Measurements from ENCODE around the gene SDCBP2.

SDCBP2 gene

DNA sequence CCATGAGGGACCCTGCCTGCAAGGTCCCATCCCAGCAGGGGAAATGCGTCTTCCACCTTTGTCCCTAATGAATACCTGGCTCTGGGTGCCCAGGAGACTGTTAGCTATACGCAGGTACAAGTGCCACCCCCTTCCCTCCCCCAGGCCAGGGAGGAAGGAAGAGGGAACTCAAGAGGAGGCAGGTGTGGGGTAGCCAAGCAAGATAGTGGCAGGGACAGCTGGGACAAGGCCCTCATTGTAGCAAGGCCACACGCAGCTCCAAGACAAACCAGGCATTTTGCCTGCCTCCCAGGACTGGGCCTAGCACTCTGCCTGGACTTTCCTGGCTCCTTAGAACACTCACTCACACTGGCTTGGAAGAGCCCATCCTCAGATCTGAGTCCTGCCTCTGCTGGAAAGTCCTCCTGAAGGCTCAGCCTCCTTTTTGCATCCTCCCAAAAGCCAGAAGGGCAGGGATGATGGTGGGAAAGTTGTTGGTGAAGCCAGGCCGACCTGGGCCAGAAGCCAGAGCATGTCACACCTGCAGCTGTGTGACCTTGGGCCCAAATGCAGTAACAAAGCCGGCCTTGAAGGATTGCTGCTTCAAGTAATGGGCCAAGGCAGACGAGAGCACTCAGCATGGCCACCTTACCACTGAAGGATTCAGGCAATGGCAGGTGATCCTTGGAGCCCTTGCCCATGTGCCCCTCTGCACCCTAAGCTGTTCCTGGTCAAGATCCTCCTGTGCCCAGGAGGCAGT, 35.1 kb downstream of the SDCBP2 start:
- no peak for DNase-seq

DNA sequence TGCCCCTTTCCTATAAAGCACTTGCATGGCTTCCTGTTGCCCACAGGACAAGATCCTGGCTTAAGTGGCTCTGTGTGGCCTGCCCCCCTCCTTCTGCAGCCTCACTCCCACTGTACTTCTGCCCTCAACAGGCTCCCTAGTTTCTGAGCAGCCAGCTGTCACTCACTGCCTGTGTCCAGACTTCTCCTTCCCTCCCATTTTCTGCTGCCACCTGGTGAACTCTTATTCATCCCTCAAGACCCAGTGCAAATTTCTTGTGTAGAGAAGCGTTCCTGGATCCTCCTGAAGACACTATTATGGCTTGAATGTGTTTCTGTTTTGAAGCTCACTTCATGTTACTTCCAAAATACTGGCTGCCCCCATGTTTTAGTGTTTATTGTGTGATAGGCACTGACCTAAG, 36.3 kb downstream of the SDCBP2 start:
- DNase-seq = no peak

DNA sequence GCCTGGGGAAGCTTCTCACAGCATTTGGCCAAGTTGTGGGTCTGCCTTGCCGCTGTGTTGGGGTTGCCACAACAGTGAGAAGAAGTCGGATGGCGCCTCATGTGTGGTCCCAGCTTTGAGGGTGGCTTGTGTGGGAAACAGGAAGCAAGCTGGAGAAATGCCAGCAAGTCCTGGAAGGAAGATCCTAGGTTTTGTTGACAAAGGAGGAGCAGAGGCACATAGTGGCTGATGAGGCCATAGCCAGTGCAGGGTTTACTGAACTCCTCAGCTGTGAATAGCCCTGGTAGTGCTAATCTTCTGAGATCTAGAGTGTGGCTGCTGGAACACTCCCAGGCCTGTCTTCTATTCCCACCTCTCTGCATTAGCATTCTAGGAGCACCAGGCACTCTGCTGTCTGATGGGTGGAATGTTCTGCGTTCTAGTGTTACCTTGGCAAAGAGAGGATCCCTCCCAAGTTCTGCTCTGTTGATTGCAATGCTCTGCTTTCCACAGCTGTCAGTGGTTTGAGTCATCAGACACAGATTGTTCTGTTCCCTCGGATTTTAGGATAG, 37.7 kb downstream of the SDCBP2 start:
- DNase-seq = no peak

DNA sequence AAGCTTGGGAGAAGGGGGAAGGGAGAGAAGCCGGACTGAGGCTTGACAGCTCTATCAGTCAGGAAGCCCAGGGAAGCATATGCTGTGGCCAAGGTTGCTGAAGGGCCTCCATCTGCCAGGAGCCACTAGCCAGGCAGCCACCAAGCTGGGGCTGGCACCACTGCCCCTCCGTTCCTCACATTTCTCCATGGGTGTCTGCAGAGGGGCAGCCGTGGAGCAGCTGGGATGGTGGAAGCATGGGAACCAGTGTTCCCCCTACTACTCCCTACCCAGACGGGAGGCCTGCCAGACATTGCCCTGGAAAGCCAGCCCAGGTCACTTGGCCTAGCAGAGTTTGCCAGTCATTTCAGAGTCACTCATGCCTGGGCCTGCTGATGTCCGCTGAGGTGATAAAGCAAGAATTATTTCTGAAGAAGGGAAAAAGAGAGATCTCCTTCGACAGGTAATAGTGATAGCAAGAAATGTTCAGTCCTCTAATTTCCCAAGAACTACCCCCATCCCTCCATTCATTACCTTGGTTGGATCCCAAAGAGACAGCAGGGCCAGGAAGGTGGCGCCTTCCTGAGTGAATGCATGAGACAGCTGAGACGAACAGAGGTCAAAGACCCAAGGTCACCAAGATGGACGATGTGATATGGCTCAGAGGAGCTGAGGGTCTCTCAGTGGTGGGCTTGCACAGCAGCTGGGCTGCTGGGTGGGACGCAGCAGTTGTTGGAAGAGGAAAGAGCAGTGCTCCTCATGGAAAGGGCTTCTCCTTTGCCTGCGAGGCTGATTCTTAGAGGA, 41.0 kb downstream of the SDCBP2 start:
- DNase-seq = no peak

DNA sequence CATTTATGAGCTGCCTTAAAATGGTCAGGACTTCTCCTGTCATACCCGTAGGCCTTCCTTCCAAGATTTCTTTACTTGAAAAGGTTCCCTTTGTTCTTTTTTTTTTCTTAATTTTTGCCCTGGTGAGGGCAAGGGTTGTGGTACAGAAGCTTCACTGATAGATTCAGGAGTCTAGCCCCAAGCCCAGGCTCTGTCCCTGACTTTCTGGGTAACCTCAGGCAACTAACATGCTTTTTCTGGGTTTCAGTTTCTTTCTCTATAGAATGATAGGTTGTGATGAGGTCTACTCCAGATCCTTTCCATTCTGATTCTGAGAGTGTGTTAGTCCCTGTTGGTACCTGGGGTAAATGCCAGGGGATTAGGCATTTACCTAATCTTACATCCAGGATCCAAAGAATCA, 41.6 kb downstream of the SDCBP2 start:
- DNase-seq = peak; percentile 7

DNA sequence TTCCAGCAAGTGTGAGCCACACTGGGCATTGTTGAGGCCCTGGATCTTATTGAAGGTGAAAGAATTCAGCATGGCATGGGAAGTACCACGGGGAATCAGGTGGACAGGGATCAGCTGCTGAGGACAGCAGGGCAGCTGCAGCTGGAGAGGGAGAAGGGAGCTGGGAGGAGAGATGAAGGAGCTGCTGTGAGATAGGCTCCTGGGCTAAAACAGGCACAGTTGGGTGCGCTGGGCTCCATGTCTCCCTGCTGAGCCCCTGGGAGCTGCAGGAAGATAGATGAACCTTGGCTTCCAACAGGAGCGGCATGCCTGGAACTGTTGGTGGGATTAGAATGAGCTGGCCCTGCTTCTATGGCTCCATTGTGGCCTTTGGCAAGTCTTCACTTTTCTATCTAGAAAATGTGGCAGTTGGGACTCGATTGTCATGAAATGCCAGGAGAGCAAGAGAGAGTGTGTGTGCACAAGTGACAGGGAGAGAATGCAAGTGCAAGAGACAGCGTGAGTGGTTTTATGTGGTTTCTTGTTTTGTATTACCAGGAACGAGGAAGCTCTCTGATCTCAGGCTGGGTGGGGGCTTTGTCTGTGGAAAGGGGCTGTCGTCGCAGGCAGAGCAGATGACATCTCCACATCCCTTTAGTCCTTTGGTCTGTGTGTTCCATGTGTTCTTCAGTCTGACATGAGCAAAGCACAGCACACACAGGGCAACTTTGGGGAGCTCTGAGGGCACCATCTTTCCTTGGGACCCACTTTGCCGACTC, 42.5 kb downstream of the SDCBP2 start:
- peak; percentile 36 for DNase-seq

DNA sequence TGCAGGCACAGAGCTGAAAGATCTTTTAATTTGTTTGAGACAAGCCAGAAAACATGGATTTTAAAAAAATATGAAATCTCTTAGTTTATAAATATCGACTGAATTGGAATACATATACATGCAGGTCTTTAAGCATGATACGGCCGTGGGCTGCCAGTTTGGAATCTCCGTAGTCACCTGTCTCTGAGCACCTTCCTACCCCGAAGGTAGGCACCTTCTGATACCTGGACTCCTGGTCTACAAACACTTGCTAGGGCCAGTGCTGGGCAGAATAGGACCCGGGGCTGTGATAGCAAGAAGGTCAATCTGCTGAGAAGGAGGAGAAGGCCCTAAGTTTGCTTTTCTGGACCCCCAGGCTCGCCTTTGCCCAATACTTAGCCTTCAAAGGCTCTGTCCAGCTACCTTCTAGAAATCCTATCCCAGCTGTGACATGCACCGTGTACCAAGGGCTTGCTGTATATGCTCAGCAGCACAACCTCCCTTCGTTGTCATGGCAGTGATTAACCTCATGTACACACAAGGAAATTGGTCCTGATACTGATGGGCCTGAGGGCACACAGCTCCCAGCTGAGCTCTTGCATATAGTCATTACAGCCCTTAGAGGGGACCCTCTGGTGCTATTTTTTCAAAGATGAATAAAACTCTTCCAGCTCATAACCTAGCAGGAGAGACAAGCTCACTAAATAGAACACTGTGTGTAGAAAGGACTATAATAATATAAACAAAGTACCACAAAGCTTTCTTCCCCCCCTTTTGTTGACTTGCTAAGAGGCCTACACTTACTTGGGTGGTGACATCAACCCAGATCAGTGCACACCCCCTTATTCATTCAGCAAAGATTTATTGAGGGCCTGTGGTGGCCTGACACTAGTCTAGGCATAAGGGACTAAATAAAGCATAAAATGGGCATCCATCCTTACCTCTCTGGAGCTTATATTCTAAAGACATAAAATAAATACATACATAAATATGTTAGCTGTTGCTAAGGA, 45.1 kb downstream of the SDCBP2 start:
- DNase-seq = no peak

DNA sequence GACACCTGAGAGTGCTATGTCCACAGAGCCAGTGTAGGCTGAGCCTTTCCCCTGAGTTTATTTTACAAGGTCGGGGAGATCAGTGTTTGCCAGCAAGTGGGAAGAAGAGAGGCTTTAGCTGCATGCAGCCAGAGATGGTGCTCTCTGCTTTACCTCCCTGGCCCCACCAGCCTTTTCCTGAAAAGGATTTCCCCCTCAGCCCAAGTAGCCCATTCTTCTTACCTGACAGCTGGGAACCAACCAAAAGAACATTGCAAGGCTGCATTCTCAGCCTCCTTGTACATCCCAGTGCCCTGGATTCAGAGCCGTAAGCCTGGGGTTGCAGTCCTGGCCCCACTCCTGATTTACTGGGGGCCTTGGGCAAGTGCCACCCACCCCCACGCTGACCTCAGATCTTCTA, 46.0 kb downstream of the SDCBP2 start:
- no peak for DNase-seq

DNA sequence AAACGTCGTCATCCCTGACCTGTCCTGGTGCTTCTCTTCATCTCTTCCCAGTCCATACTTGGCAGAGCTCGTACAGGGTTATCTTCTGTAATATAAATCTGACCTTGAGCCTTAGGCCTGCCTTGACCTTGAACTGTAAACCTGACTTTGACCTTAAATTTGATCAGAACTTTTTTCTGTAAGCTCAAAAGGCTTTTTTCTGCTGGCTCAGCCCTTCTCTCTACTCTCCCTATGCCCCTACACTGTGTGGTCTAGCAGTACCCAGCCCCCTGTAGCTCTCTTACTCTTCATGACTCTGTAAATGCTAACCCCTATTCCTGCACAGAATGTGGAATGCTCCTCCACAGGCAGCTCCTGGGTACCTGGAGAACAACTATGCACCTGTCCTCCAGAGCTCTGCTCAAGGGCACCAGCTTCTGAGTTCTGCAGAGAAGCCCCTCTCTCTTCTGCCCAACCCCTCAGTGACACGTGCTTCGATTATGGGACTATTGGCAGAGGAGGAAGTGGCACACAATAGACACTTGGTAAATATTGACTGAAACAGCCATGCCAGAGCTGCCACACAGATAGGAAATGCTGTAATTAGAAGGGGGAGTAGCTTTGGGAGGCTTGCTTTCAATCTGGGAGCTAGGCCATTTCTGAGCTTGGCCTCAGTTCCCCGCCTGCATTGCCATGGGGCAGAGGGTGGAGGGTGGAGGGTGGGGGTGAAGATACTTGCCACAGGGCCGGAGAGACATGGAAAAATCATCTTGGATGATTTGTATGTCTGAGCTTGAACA, 47.5 kb downstream of the SDCBP2 start:
- no peak for DNase-seq

DNA sequence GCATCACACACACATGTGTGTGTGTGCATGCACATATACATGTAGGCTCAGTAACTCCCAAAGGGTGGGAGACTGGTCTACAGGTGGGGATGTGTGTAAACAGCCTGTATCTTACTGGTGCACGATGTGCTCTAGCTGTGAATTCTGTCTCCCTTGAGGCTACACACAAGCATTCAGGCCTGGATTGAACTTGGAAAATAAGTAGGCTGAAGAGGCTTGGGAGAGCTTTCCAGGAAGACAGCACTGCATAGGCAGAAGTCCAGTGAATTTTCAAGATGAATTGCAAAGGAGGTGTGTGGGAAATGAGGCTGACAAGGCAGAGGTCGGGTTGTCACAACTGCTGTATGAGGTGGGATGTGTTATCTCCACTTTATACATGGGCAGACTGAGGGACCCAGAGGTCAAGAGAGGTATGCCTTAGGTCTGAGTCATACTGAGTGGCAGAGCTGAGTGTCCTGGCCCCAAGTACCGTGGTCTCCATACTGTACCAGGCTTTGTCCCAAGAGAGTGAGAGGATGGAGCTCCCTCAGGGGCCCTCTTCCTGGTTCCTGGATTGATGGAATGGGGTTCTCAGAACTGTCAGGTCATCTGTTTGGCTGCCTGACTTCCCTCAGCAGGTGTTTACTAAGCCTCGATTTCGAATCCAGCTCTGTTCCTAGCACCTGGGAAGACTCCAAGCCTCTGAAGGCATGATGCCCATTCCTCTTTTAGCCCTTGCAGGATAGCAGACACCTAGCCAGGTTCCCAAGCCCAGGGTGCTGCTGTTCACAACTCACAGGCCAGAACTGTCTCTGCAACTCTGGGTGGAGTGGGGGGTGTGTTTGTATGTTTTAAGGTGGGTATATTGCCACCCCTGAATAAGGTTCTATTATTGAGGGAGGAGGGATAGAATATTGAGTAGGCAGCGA, 48.5 kb downstream of the SDCBP2 start:
- no peak for DNase-seq

DNA sequence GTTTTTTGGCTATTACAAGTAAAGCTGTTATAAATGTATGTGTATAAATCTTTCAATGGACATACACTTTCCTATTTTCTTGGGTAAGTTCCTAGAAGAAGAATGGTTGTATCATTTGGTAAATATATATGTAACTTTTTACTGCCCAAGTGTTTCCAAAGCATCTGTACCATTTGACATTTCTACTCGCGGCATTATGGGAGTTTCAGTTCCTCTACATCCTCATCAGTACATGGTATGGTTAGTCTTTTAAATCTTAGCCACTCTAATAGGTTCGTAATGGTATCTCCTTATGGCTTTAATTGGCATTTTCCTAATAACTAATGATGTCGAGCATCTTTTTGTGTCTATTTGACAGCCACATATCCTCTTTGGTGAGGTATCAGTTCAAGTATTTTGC, 49.9 kb downstream of the SDCBP2 start:
- DNase-seq = no peak

DNA sequence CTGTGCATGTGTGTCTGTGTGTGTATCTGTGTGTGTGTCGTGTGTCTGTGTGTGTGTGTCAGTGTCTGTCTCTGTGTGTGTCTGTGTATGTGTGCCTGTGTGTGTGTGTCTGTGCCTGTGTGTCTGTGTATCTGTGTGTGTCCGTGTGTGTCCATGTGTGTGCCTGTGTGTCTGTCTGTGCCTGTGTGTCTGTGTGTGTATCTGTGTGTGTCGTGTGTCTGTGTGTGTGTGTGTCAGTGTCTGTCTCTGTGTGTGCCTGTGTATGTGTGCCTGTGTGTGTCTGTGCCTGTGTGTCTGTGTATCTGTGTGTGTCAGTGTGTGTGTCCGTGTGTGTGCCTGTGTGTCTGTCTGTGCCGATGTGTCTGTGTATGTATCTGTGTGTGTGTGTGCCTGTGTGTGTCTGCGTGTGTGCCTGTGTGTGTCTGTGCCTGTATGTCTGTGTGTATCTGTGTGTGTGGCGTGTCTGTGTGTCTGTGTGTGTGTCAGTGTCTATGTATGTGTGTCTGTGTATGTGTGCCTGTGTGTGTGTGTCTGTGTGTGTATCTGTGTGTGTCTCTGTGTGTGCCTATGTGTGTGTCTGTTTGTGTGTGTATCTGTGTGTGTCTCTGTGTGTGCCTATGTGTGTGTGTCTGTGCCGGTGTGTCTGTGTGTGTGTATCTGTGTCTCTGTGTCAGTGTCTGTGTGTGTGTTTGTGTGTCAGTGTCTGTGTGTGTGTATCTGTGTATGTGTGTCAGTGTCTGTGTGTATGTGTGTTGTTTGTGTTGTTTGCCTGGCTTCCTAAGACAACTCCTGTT, 51.2 kb downstream of the SDCBP2 start:
- no peak for DNase-seq

DNA sequence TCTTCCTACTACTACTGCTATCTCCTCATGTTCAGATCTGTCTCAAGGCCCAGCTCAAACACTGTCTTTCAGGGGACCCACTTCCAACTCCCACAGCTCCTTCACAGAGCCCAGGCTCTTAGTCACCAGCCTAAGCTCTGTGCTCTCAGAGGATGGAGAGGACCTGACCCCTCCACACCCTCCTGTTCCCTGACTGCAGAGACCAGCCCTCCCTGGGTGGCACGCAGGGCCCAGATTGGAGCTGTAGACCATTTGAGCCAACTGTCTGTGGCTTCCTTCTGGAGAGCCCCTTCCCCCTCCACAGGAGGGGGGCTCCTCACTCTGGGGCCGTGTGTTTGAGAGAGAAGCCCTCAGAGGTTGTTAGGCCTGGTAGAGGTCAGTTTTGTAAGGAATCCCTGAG, 53.0 kb downstream of the SDCBP2 start:
- DNase-seq = no peak

DNA sequence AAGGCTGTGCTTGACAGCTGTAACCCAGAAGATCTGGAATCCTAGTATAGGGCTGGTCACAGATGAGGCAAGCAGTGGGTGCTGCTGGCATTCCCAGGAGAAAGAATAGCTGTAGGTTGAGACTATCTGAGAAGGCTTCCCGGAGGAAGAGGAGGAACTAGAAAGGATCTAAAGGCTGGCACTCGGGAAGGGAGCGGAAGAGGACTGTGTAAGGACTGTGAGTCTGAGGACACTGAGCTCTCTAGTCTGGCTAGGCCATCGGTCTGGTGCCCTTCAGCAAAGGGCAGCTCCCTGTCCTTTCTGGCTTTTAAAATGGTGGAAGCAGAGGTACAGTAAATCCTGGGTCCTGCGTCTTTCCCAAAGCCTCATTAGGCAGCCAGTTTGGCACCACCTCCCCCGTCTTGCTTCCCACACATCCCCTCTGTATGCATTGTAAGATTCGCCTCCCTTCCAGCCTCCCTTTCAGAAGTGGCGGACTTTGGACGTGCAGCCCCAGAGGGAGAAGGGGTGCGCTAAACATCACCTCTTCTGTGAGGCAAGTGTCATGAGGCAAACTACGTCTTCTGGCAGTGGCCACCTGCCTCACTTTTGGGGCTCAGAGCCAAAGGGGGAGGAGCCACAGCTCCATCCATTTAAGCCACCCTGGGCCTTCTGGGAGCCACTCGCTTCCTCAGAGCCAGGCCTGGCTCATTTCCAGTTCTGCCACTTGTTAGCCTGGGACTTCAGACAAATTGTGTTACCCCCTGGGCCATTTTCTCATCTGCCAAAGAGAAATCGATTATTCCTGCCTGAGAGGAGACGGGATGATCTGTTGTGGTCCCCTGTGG, 54.2 kb downstream of the SDCBP2 start:
- no peak for DNase-seq

DNA sequence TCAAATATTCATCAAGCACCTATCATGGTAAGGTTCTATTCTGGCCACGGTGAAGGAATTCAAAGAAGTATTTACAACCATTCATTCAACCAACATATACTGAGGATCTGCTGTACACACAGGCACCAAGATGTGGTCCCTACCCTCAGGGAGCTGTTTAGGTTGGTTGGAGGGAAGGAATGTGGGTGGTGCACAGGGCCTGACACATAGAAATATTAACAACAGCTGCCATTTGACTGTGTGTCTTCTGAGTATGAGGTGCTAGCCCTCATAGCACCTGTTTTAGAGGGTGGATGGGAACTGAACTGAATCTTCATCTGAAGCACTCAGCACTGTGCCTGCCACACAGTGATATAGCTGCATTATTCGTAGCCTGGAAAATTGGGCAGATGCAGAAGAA, 55.6 kb downstream of the SDCBP2 start:
- DNase-seq = no peak

DNA sequence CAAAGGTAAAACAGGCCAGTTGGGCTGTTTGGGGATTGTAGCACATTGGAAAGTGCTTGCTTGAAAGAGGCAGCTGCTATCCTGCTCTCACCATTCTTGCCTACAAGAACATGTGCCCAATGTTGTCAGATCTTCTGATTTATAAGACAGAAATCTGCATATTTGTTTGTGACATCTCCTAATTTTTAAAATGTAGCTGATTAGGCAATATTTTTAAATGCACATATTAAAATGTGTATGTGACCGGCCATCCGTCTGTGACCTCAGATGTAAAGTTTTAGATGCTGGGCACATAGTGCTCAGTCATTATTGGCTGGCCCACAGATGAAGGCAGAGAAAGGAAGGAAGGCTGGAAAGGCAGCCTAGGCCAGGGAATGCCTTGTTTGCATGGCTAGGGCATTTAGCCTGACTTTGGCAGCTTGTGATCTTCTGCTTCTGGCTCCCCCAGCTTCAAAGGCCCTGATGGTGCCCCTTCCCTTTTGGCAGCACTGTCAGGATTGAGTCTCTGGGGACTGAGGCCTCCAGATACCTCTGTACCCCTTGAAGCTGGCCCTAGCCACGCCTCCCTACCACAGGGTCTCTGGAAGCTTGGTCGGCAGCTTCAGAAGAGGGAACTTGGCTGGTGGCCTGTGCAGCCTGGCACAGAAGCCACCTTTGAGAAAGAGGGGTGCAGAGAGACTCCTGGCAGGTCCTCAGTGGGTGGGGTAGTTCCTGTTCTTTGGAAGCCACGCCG, 56.4 kb downstream of the SDCBP2 start:
- DNase-seq = no peak

DNA sequence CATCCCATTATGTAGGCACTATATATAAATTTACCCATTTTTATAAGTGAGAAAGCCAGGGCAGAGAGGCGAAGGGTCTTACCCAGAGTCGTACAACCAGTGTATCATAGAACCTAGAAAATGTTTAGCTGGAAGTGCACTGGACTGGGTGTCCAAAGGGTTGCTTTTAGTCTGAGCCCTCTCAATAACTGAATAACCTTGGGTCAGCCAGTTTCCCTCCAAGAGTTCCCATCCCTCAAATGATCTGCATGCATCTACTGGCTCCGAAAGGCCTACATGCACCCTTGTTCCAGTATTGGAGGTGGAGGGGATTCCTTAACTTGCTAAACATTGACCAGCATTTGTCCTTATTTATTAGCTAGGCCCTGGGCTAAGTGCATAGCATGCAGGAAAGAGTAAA, 59.1 kb downstream of the SDCBP2 start:
- DNase-seq = no peak

DNA sequence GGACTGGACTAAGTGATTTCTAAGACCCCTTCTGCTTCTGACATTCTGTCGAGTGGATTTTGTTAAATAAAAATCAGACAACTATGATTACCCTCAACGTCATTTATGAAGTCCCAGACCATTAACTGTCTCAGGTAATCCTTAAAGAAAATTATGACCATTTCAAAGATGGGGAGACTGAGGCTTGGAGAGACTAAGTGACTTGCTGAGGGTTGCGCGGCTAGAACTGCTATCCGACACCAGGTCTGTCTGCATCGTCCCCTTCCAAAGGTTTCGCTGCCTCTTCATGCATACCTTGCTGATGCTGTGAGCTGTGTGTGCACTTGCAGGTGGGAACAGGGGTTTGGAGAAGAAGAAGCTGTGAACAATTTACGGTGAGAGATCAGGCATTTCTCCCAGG, 59.7 kb downstream of the SDCBP2 start:
- DNase-seq = no peak
